ENCODE results near the gene TEDDM1.

DNA sequence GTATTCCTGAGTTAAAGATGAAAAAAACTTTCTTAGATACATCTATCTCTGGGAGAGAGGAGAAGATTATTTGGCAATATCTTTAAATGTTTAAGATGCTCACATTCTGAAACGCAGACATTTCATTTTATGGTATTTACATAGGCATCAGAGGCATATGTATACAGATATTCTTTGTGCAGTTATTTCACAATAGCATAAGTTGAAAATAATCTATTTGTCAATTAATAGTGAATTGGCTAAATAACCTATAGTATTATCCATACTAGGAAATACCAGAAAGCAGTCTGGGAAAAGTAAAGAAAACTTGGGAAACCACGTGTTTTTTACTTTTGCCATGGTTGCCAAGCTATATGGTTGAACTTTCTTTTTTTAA, 44.8 kb downstream of the TEDDM1 start:
- TF ChIP-seq, protein P1, sequence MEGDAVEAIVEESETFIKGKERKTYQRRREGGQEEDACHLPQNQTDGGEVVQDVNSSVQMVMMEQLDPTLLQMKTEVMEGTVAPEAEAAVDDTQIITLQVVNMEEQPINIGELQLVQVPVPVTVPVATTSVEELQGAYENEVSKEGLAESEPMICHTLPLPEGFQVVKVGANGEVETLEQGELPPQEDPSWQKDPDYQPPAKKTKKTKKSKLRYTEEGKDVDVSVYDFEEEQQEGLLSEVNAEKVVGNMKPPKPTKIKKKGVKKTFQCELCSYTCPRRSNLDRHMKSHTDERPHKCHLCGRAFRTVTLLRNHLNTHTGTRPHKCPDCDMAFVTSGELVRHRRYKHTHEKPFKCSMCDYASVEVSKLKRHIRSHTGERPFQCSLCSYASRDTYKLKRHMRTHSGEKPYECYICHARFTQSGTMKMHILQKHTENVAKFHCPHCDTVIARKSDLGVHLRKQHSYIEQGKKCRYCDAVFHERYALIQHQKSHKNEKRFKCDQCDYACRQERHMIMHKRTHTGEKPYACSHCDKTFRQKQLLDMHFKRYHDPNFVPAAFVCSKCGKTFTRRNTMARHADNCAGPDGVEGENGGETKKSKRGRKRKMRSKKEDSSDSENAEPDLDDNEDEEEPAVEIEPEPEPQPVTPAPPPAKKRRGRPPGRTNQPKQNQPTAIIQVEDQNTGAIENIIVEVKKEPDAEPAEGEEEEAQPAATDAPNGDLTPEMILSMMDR (IDR thresholded peaks at IDR 0.05; ENCODE audit: low read length): no peak
- no peak for TF ChIP-seq EZH2 (IDR thresholded peaks at IDR 0.05; ENCODE audit: borderline replicate concordance, low read length)
